ENCODE measurements around the gene RPRD2.
"Not testable (repeated sequence)": the region's sequence is repeated elsewhere in the genome, so short reads cannot be mapped to it uniquely, and the experiment has no call there.

Gene RPRD2

GRCh38 chr1:150363426-150364230, at the start of gene RPRD2:
Gene RPRD2, plus strand, starts transcription at chr1:150364147. Its CDS starts 568 bp downstream, at chr1:150364715.
- Histone ChIP-seq H3K4me3 (replicated peaks; ENCODE audit: low read depth, low read length) (peak within 1 kb of the TSS; percentile 69), H3K27me3 (replicated peaks; ENCODE audit: control insufficient read depth, insufficient read depth, low read length) (no peaks in the 10 kb centered on the region), H3K36me3 (ENCODE audit: control insufficient read depth, insufficient read depth, low read length) (no peaks in the 10 kb centered on the region)
- peak; percentile 95 for DNase-seq (ENCODE audit: extremely low read depth, insufficient read length)
- TF ChIP-seq CTCF (IDR thresholded peaks at IDR 0.05; ENCODE audit: insufficient read depth, low read length, poor library complexity, severe bottlenecking), result no peak

- not testable (repeated sequence) for H3K4me3 ChIP-seq (replicated peaks; ENCODE audit: low read depth, low read length); DNase-seq (ENCODE audit: extremely low read depth, insufficient read length); H3K27me3 ChIP-seq (replicated peaks; ENCODE audit: control insufficient read depth, insufficient read depth, low read length); H3K36me3 ChIP-seq (ENCODE audit: control insufficient read depth, insufficient read depth, low read length)
These were observed 49.3 kb upstream of the RPRD2 start for GRCh38 chr1:150314691-150315090.

GRCh38 chr1:150320667-150320978, 43.3 kb upstream of the RPRD2 start:
- TF ChIP-seq CTCF (IDR thresholded peaks at IDR 0.05; ENCODE audit: insufficient read depth, low read length, poor library complexity, severe bottlenecking), result no peak
- Histone ChIP-seq H3K27me3 (replicated peaks; ENCODE audit: control insufficient read depth, insufficient read depth, low read length) (no peaks in the 10 kb centered on the region), H3K36me3 (ENCODE audit: control insufficient read depth, insufficient read depth, low read length) (peaks cover 2% of the 10 kb centered on the region; the same call in 1 of the 2 replicates), H3K4me3 (replicated peaks; ENCODE audit: low read depth, low read length) (peak overlapping the region; percentile 71)
- peak; percentile 20 for DNase-seq (ENCODE audit: extremely low read depth, insufficient read length)

GRCh38 chr1:150321826-150322166, 42.2 kb upstream of the RPRD2 start:
- TF ChIP-seq CTCF (IDR thresholded peaks at IDR 0.05; ENCODE audit: insufficient read depth, low read length, poor library complexity, severe bottlenecking), result no peak
- H3K36me3 ChIP-seq (ENCODE audit: control insufficient read depth, insufficient read depth, low read length), result peaks cover 3% of the 10 kb centered on the region; the same call in 1 of the 2 replicates
- no peak for DNase-seq (ENCODE audit: extremely low read depth, insufficient read length)
- peak overlapping the region; percentile 71 for H3K4me3 ChIP-seq (replicated peaks; ENCODE audit: low read depth, low read length)
- no peaks in the 10 kb centered on the region for H3K27me3 ChIP-seq (replicated peaks; ENCODE audit: control insufficient read depth, insufficient read depth, low read length)

GRCh38 chr1:150322310-150322709, 41.6 kb upstream of the RPRD2 start:
- H3K36me3 ChIP-seq (ENCODE audit: control insufficient read depth, insufficient read depth, low read length), result peaks cover 4% of the 10 kb centered on the region
- H3K4me3 ChIP-seq (replicated peaks; ENCODE audit: low read depth, low read length), result peak overlapping the region; percentile 71
- no peak for DNase-seq (ENCODE audit: extremely low read depth, insufficient read length)
- no peaks in the 10 kb centered on the region for H3K27me3 ChIP-seq (replicated peaks; ENCODE audit: control insufficient read depth, insufficient read depth, low read length)
- no peak for TF ChIP-seq CTCF (IDR thresholded peaks at IDR 0.05; ENCODE audit: insufficient read depth, low read length, poor library complexity, severe bottlenecking)

- no peaks in the 10 kb centered on the region for H3K27me3 ChIP-seq (replicated peaks; ENCODE audit: control insufficient read depth, insufficient read depth, low read length)
- TF ChIP-seq CTCF (IDR thresholded peaks at IDR 0.05; ENCODE audit: insufficient read depth, low read length, poor library complexity, severe bottlenecking), result no peak
- peaks cover 13% of the 10 kb centered on the region for H3K36me3 ChIP-seq (ENCODE audit: control insufficient read depth, insufficient read depth, low read length)
- H3K4me3 ChIP-seq (replicated peaks; ENCODE audit: low read depth, low read length), result no peak overlapping the region
- DNase-seq (ENCODE audit: extremely low read depth, insufficient read length), result no peak
These were observed 31.2 kb upstream of the RPRD2 start for GRCh38 chr1:150332651-150333290.

Measured in GM06990 (cell line).